NCI-H2227 (cell line): ENCODE results near the gene HYCC2.
A peak's percentile ranks its signal among the peaks of the same experiment; 100 is the strongest.
"Not testable (repeated sequence)": the region's sequence is repeated elsewhere in the genome, so short reads cannot be mapped to it uniquely, and the experiment has no call there.

Source experiments
- DNase-seq: peaks from one replicate; lab custom pipeline; 2025; ENCODE audit not compliant: unreplicated experiment; lab: John Stamatoyannopoulos, UW

The HYCC2 gene

DNA sequence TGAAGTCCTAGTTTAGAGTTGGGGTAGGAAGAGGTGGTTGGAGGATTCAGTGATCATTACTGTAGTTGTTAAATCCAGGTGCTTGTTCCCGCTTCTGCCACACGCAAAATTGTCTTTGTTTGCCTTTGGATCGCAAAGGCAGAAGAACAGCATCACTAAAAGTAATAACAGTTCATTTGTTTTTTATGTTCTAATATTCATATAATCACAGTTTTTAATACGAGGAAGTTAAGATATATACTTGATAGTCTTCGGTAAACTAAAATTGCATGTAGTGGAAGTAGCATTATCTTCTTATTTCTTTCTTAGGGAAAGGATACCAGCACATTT is 695 bp upstream of the HYCC2 start:
- peak; percentile 60 for DNase-seq

DNA sequence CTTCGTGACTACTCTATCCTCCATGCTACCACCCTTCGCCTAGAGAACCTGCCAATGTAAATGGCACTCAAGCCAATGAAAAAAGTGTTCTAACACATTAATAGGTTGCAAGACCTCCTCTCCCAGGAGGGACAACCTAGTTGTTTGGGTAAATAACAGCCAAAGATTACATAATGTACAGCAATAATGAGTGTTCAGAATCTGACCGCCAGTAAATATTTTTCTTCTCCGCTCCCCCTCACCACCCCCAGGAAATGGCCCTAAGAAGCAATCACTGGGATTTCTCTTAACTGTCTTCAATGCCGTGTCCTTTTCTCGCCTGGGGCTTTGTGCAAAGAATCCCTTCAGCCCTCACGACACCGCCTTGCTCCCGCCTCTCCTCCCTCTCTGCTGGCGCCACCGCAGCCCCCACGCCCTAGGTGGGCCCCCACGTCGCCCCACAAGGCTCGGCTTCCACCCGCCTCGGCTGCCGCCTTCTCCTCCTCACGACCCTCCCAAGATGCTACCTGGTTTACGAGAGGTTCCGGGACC is 458 bp downstream of the HYCC2 start:
- DNase-seq, result peak; percentile 75

DNA sequence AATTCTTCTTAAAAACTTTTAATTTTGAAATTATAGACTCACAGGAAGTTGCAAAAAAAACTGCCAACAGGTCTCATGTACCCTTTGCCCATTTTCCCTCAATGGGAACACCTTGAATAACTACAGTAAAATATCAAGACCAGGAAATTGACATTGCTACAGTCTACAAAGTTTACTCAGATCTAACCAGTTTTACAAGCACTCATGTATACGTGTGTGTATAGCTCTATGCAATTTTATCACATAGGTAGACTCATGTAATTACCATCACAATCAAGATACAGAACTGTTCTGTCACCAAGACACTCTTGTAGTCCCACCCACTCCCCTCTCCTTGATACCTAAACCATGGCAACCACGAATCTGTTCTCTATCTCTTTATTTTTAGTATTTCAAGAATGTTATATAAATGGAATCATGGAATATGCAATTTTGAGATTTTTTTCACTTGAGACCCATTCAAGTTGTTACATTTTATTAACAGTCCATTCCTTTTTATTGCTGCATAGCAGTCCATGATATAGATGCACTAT is 6.6 kb downstream of the HYCC2 start:
- no peak for DNase-seq

DNA sequence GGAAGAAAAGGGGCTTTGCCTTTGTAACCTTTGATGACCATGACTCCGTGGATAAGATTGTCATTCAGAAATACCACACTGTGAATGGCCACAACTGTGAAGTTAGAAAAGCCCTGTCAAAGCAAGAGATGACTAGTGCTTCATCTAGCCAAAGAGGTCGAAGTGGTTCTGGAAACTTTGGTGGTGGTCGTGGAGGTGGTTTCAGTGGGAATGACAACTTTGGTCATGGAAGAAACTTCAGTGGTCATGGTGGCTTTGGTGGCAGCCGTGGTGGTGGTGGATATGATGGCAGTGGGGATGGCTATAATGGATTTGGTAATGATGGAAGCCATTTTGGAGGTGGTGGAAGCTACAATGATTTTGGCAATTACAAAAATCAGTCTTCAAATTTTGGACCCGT is 8.0 kb downstream of the HYCC2 start:
- DNase-seq, result not testable (repeated sequence)

DNA sequence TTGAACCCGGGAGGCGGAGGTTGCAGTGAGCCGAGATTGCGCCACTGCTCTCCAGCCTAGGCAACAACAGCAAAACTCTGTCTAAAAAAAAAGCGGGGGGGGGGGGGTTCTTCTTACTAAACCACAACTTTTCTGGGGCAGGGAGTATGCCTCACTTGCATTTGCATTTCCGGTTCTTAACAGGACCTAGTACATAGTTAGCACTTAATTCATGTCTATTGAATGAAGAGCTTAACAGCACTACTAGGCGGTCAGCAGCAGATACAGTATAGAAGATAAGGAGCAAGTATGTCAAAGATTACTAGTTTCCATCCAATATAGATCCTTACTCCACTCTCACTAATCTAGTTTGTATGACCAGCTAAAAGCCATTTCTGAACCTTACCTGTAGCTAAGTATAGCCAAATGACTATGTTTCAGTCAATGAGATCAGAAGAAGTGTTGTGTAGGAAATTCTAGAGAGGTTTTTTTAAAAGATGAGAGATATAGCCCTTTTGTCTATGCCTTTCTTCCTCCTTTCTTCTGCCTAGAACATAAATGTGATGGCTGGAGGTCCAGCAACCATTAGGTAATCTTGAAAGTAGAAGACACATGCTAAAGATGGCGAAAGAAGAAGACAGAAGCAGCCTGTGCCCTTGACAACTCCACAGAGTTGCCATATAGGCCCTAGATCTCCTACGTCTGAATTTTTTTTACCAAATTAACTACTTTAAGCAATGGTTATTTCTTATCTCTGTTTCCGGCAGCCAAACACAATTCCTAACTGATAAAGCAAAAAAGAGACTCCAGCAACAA is 11.3 kb downstream of the HYCC2 start:
- DNase-seq, result no peak

DNA sequence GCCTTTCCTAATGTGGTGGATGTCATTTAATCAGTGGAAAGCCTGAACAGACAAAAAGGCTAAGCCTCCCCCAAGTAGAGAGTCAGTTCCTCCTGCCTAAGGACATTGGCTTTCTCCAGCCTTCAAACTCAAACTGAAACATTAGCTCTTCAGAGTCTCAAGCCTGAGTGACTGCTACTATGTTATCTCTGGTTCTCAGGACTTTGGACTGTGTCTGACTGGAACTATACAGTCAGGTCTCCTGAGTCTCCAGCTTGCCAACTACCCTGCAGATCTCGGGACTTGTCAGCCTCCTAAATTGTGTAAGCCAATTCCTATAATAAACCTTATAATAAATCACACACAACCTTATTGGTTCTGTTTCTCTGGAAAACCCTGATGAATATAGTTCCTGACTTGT is 12.6 kb downstream of the HYCC2 start:
- no peak for DNase-seq

DNA sequence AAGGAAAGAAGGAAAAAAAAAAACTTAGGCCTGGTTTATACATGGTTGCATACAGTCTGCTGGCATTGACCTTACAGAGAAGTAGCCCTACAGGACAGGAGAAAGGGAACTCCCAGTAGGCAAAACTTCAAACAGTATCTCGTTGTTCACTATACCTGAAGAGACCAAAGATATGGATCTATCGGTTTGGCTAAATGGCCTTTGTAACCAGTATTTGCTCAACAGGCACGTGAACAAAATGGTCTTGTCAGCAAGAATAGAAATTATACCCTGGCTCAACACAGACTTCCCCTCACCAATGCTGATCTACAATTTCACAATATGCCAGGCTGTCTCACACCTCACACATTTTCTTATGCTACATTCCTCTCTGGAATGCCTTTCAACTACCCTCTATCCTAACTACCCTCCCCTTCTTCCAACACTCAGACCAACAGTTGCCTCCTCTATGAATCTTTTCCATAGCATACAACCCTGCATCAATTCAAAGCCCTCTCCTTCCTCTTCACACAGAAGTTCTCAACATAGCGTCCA is 13.7 kb downstream of the HYCC2 start:
- DNase-seq, result no peak

DNA sequence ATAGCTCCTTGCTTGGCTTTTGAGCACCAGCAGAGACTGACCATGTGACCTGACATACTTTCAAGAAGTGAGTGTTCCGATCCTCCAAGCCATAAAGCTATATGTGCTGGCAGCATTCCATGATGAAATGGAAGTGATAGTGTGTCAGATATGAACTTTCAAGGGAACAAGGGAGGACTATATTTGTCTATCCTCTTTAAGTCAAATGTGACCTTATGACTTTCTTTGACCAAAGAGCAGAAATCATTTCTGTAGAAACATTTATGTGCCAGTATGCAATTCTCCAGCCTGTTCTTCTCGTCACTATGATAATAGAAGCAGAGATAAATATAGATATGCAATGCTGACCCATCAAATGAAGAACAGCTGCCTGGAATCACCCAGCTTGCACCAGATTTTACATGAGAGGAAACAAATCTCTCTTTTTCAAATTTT is 14.4 kb downstream of the HYCC2 start:
- DNase-seq, result no peak

DNA sequence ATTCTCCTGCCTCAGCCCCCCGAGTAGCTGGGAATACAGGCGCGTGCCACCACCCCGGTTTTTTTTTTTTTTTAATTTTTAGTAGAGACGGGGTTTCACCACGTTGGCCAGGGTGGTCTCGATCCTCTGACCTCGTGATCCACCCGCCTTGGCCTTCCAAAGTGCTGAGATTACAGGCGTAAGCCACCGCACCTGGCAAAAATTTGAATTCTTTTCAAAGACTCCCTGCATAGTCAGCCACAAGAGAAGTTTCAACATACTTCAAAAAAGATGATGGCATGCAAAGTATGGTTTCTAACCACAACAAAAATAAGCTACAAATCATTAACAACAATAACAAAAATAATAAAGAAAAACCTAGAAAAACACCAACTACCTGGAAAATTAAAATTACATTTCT is 22.0 kb downstream of the HYCC2 start:
- no peak for DNase-seq

DNA sequence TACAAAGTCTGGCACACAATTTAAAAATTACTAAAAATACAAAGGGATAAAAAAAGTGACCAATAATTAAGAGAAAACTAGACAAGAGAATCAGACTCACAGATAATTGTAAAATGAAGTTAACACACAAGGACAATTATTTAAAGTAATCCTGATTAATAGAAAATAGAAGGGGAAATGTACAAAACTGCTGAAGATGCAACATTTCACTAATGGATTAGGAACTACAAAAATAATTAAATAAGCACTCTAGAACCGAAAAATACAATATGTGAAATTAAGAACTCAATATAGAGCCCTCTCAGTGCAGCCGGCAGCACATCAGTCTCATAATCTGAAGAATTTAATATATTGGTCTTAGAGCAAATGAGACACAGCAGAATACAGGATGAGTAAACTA is 24.6 kb downstream of the HYCC2 start:
- DNase-seq, result no peak

DNA sequence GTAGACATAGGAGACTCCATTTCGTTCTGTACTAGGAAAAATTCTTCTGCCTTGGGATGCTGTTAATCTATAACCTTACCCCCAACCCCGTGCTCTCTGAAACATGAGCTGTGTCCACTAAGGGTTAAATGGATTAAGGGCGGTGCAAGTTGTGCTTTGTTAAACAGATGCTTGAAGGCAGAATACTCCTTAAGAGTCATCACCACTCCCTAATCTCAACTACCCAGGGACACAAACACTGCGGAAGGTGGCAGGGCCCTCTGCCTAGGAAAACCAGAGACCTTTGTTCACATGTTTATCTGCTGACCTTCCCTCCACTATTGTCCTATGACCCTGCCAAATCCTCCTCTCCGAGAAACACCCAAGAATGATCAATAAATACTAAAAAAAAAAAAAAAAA is 28.4 kb downstream of the HYCC2 start:
- not testable (repeated sequence) for DNase-seq

DNA sequence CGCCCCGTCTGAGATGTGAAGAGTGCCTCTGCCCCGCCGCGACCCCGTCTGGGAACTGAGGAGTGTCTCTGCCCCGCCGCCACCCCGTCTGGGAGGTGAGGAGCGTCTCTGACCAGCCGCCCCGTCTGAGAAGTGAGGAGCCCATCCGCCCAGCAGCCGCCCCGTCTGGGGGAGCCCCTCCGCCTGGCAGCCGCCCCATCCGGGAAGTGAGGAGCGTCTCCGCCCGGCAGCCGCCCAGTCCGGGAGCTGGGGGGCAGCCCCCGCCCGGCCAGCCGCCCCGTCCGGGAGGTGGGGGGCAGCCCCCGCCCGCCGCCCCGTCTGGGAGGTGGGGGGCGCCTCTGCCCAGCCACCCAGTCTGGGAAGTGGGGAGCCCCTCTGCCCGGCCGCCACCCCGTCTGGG is 29.0 kb downstream of the HYCC2 start:
- DNase-seq, result not testable (repeated sequence)

DNA sequence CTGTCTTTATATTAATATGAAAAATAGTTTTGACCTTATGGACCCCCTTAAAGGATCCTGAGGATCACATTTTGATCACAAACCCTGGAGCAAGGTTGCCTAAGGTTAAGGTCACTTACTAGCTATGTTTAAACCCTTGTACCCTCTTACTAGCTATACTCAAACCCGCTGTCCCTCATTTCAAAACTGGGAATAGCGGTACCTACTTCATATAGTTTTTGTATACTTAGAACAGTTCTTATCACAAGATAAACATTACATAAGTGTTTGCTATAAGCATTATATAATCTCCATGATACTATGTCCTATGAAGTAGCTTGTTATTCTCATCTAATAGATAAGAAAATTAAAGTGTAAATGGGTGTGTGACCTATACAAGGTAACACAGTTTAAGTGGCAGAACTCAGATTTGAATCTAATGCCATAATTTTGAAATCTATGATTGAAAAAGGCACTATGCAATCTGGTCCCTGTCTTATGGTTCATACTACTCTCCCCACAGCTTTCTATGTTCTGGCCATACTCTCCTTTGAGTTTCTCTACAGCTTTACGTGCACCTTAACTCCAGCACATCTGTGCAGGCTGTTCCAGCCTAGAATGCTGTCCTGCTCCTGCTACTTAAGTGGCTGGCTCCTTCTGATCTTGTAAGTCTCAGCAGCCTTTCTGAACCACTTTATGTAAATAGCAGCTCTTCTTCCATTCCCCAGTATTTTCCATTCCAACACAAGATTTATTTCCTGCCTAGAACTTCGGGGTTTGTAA is 30.4 kb downstream of the HYCC2 start:
- no peak for DNase-seq

DNA sequence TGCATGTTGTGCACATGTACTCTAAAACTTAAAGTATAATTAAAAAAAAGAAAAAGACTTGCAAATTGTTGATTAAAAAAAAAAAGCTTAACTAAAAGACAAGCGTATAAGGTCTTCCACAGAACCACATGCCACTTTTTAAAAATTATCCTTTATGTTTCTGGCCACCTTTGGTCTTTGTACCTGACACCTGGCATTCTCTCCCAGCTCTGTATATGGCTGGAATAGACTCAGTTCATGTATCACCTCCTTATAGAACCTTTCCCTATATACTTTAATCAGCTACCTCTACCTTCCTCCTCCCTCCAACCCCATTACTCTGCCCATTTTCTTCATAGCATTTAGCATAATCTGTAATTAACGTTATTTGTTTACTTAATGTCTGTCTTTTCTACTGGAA is 32.6 kb downstream of the HYCC2 start:
- no peak for DNase-seq

DNA sequence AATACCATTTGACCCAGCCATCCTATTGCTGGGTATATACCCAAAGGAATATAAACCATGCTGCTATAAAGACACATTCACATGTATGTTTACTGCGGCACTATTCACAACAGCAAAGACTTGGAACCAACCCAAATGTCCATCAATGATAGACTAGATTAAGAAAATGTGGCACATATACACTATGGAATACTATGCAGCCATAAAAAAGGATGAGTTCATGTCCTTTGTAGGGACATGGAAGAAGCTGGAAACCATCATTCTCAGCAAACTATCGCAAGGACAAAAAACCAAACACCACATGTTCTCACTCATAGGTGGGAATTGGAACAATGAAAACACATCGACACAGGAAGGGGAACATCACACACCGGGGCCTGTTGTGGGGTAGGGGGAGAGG is 33.1 kb downstream of the HYCC2 start:
- DNase-seq, result not testable (repeated sequence)

DNA sequence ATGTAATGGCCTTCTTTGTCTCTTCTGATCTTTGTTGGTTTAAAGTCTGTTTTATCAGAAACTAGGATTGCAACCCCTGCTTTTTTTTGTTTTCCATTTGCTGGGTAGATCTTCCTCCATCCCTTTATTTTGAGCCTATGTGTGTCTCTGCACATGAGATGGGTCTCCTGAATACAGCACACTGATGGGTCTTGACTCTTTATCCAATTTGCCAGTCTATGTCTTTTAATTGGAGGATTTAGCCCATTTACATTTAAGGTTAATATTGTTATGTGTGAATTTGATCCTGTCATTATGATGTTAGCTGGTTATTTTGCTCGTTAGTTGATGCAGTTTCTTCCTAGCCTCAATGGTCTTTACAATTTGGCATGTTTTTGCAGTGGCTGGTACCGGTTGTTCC is 37.1 kb downstream of the HYCC2 start:
- DNase-seq, result not testable (repeated sequence)

DNA sequence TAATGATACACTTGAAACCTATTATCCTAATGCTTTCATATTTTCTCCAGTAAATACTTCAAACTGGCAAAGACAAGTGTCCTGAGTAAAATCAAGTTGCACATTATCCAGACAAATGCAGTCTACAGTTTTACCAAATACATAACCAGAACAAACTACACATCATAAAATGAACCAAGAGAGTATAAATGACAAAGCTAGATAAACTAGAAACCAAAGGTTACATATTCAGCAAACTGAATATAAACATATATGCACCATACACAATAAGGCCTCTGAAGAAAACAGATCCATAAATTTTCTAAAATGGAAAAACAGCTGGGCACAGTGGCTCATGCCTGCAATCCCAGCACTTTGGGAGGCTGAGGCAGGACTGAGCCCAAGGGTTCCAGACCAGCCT is 47.0 kb downstream of the HYCC2 start:
- DNase-seq, result no peak

DNA sequence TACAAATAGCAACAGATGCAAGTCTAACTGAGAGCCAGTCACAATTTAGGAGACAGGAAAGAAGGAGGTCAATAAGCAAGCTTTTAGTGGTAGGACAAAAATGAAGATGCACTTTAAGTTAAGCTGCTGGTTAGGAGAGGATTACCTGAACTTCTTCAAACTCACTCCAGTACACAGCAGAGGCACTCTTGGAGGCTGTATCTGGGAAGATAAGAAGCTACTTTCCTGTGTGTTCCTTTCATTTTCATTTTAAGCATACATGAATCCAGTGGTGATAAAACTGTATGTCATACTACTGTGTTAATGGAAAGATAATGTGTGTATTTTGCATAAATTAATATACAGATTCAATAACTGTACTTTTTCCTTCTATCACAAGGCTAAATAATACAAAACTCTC is 49.6 kb downstream of the HYCC2 start:
- DNase-seq, result no peak
